ENCODE measurements around the gene CDK14. TPM values are rescaled to one million over a fixed set of nuclear protein-coding genes. Genes with fewer than 3 reads are reported as not detected.
A peak's percentile ranks its signal among the peaks of the same experiment; 100 is the strongest.
"Not testable (repeated sequence)": the region's sequence is repeated elsewhere in the genome, so short reads cannot be mapped to it uniquely, and the experiment has no call there.

The CDK14 gene
- total and polyA plus RNA-seq, 2 donors (not counting 1 experiment from before 2014, with no cell fraction given): 23.6 to 41.1 TPM

DNA sequence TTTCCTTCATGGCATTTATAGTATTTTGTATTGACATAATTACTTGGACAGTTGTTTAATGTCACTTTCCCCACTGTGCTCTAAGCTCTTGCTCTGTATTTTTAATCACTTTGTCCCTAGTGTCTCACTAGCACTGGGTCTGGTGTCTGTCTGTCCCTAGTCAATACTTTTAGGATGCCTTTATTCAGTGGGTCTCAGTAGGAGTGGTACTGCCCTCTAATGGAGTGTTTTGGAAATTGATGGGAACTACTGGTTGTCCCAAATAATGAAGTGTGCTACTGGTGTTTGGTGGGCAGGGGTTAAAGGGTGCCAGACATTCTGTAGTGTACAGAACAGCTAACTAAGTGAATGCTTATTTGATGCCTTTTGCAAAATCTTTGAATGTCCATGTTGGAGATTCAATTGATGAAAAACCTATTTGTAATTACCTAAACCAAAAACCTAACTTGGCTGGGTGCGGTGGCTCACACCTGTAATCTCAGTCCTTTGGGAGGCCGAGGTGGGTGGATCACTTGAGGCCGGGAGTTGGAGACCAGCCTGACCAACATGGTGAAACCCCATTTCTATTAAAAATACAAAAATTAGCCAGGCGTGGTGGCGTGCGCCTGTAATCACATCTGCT is 33.3 kb downstream of the CDK14 start:
- no peak overlapping the region for H3K4me2 ChIP-seq (ENCODE audit: extremely low read depth, insufficient read depth, low read length)
- H3K79me2 ChIP-seq (ENCODE audit: control insufficient read depth, insufficient read depth, low read length): peaks cover 31% of the 10 kb centered on the region
- TF ChIP-seq EZH2 (IDR thresholded peaks at IDR 0.05; ENCODE audit: low read length, missing control alignments): no peak
- TF ChIP-seq, protein P1, sequence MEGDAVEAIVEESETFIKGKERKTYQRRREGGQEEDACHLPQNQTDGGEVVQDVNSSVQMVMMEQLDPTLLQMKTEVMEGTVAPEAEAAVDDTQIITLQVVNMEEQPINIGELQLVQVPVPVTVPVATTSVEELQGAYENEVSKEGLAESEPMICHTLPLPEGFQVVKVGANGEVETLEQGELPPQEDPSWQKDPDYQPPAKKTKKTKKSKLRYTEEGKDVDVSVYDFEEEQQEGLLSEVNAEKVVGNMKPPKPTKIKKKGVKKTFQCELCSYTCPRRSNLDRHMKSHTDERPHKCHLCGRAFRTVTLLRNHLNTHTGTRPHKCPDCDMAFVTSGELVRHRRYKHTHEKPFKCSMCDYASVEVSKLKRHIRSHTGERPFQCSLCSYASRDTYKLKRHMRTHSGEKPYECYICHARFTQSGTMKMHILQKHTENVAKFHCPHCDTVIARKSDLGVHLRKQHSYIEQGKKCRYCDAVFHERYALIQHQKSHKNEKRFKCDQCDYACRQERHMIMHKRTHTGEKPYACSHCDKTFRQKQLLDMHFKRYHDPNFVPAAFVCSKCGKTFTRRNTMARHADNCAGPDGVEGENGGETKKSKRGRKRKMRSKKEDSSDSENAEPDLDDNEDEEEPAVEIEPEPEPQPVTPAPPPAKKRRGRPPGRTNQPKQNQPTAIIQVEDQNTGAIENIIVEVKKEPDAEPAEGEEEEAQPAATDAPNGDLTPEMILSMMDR (conservative IDR thresholded peaks at IDR 0.05 in 1 of 2, IDR thresholded peaks at IDR 0.05 in 1 of 2; ENCODE audit: low read depth in 1 of 2, low read length in 2 of 2): peak; percentile 76 to 78
- H2AFZ ChIP-seq (ENCODE audit: low read length): no peak overlapping the region
- DNase-seq (ENCODE audit: low read depth in 2 of 2): peak; percentile 43 to 77
- no peaks in the 10 kb centered on the region for H3K27me3 ChIP-seq (ENCODE audit: control insufficient read depth, insufficient read depth, low read length)
- H3K9ac ChIP-seq (ENCODE audit: insufficient read depth, low read length): no peak overlapping the region
- no peaks in the 10 kb centered on the region for H3K36me3 ChIP-seq (ENCODE audit: control insufficient read depth, insufficient read depth, low read length)
- H4K20me1 ChIP-seq (ENCODE audit: control insufficient read depth, extremely low read depth, insufficient read depth, low read length): no peaks in the 10 kb centered on the region
- H3K27ac ChIP-seq (ENCODE audit: insufficient read depth, low read length): no peak overlapping the region
- H3K9me3 ChIP-seq (ENCODE audit: control insufficient read depth, insufficient read depth, low read depth, low read length): no peaks in the 10 kb centered on the region
- H3K4me1 ChIP-seq (ENCODE audit: control insufficient read depth, extremely low read depth, insufficient read depth, low read length): peaks cover 9% of the 10 kb centered on the region
- H3K4me3 ChIP-seq (replicated peaks in 1 of 4; ENCODE audit: control extremely low read depth in 1 of 4, insufficient read depth in 1 of 4, low read depth in 3 of 4, low read length in 4 of 4): no peak overlapping the region

GRCh38 chr7:90631502-90631901 is 35.4 kb downstream of the CDK14 start:
- H3K9ac ChIP-seq (ENCODE audit: insufficient read depth, low read length): no peak overlapping the region
- no peak for TF ChIP-seq EZH2 (IDR thresholded peaks at IDR 0.05; ENCODE audit: low read length, missing control alignments)
- TF ChIP-seq, protein P1 (conservative IDR thresholded peaks at IDR 0.05 in 1 of 2, IDR thresholded peaks at IDR 0.05 in 1 of 2; ENCODE audit: low read depth in 1 of 2, low read length in 2 of 2): no peak
- H3K79me2 ChIP-seq (ENCODE audit: control insufficient read depth, insufficient read depth, low read length): peaks cover 23% of the 10 kb centered on the region
- no peak overlapping the region for H3K4me3 ChIP-seq (replicated peaks in 1 of 4; ENCODE audit: control extremely low read depth in 1 of 4, insufficient read depth in 1 of 4, low read depth in 3 of 4, low read length in 4 of 4)
- H4K20me1 ChIP-seq (ENCODE audit: control insufficient read depth, extremely low read depth, insufficient read depth, low read length): no peaks in the 10 kb centered on the region
- H3K9me3 ChIP-seq (ENCODE audit: control insufficient read depth, insufficient read depth, low read depth, low read length): no peaks in the 10 kb centered on the region
- no peaks in the 10 kb centered on the region for H3K4me1 ChIP-seq (ENCODE audit: control insufficient read depth, extremely low read depth, insufficient read depth, low read length)
- no peak overlapping the region for H2AFZ ChIP-seq (ENCODE audit: low read length)
- DNase-seq (ENCODE audit: low read depth in 2 of 2): no peak
- H3K27me3 ChIP-seq (ENCODE audit: control insufficient read depth, insufficient read depth, low read length): no peaks in the 10 kb centered on the region
- H3K27ac ChIP-seq (ENCODE audit: insufficient read depth, low read length): no peak overlapping the region
- no peak overlapping the region for H3K4me2 ChIP-seq (ENCODE audit: extremely low read depth, insufficient read depth, low read length)
- no peaks in the 10 kb centered on the region for H3K36me3 ChIP-seq (ENCODE audit: control insufficient read depth, insufficient read depth, low read length)

GRCh38 chr7:90639683-90640082 is 43.6 kb downstream of the CDK14 start:
- H3K4me1 ChIP-seq (ENCODE audit: control insufficient read depth, extremely low read depth, insufficient read depth, low read length); H3K36me3 ChIP-seq (ENCODE audit: control insufficient read depth, insufficient read depth, low read length); H3K27ac ChIP-seq (ENCODE audit: insufficient read depth, low read length); H3K9me3 ChIP-seq (ENCODE audit: control insufficient read depth, insufficient read depth, low read depth, low read length); H2AFZ ChIP-seq (ENCODE audit: low read length); H3K79me2 ChIP-seq (ENCODE audit: control insufficient read depth, insufficient read depth, low read length); DNase-seq (ENCODE audit: low read depth in 2 of 2); H3K4me3 ChIP-seq (replicated peaks in 1 of 4; ENCODE audit: control extremely low read depth in 1 of 4, insufficient read depth in 1 of 4, low read depth in 3 of 4, low read length in 4 of 4); H3K9ac ChIP-seq (ENCODE audit: insufficient read depth, low read length); H4K20me1 ChIP-seq (ENCODE audit: control insufficient read depth, extremely low read depth, insufficient read depth, low read length); H3K27me3 ChIP-seq (ENCODE audit: control insufficient read depth, insufficient read depth, low read length); H3K4me2 ChIP-seq (ENCODE audit: extremely low read depth, insufficient read depth, low read length): not testable (repeated sequence)

Measured in fibroblast of lung (primary cell).